Stimulated activated naive CD4-positive, alpha-beta T cell treated with Interleukin-2 at 50 U/mL for 16 hours (primary cell): ENCODE measurements around the gene TIAM1.

Source experiments
- DNase-seq: peaks from one replicate; lab custom pipeline; 2025; lab: John Stamatoyannopoulos, UW

The TIAM1 gene

GRCh38 chr21:31286621-31287020 lies 57.4 kb downstream of the TIAM1 start:
- DNase-seq, result no peak

DNA sequence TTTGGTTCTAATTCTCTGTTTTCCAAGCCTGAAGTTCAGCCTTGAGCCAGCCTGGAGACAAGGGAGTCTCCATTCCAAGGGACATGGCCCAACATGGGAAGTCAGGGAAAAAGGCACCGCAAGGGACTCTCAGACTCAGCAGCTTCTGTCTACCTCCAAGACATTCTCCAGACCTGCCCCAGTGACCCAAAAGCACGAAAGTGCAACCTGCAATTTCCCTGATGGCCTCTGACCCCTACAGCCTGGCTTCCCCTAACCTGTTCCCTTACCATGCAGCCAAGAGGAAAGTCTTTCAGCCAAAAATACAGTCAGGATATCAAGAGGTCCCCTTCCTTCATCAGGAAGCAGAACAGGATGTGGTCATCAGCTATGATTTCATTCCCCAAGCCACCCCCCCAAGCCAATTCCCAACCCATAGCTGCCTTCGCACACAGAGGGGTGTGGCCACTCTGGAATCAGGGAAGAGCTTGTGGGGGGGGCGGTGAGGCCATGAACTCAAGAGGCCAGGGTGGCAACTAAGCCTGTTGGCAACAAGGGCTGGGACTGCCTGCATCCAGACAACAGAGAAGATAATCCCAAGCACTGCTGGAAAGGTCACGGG lies 59.2 kb downstream of the TIAM1 start:
- no peak for DNase-seq

DNA sequence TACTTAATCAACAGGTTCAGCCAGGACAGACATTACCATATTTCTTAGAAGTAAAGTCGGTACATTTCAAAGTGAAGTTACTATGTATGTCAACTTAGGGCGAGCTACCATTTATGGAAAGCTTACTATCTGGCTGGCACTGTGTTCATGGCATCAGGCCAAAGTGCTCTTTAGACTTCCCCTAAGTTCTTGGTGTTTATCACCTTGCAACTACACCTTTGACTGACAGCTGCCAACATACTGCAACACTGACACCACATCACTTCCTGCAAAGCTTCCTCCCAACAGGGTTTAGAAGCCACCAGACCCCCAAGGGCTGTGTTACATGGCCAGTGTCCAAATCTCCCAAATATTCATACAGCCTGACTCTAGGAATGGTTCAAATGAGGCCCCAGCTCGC lies 61.0 kb downstream of the TIAM1 start:
- DNase-seq, result no peak

DNA sequence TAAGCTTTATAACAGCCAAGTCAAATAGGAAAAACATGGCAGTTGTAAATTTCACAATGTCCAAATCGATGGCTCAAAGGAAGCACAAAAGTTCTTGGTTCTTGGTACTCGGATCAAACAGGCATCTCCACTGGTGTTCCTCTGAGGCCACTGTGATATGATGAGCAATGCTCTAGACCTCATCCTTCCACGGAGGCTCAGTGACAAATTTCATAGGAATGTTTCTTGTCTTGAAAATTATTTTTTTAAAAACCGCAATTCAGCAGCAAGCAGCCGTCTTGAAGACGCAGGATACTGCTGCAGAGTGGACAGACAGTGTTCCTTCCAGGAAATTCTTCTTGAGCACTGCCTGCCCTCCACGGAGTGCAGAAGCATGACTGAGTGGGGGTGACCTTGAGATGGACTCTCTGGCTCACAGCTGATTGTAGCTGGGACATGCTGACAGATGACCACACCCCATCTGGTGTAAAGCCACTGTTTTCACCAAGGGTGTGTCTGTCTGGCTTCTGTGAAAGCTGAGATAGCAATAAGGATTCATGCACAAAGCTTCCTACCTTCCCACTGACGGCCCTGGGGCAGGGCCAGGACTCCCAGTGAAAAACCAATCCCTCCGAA lies 61.9 kb downstream of the TIAM1 start:
- DNase-seq, result no peak

GRCh38 chr21:31281561-31281960 lies 62.5 kb downstream of the TIAM1 start:
- DNase-seq, result no peak

DNA sequence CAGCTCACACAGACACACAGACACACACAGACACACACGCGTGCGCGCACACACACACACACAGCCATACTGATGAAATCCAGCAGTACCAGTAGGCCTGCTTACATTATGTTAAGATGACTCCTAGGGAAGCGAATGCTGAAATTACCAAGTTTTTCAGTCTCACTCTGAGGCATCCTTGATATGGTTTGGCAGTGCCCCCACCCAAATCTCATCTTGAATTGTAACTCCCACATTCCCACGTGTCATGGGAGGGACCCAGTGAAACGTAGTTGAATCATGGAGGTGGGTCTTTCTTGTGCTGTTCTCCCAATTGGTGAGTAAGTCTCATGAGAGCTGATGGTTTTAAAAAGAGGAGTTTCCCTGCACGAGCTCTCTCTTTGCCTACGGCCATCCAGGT lies 64.1 kb downstream of the TIAM1 start:
- peak; percentile 11 for DNase-seq

GRCh38 chr21:31279214-31279613 lies 64.8 kb downstream of the TIAM1 start:
- no peak for DNase-seq

GRCh38 chr21:31278511-31279130 lies 65.4 kb downstream of the TIAM1 start:
- DNase-seq, result no peak

DNA sequence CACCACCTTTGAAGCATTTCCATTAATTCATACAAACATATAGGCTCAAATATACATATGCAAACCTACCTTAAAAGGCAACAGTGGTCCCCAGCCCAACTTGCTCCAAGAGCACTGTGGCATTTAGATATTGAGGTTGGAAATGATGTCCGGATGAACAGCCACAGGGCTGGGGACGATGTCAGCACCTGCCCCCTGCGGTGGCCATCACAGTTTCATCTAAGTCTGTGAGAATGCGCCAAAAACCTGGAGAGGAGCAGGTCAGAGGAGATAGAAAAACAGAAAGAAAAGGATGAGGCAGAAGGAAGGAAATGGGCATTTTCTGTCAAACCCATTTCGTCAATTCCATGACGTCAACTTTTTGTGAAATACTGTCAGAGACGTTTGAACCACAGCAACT lies 67.4 kb downstream of the TIAM1 start:
- DNase-seq, result no peak

GRCh38 chr21:31275901-31276300 lies 68.2 kb downstream of the TIAM1 start:
- no peak for DNase-seq

- no peak for DNase-seq
These were observed 70.8 kb downstream of the TIAM1 start for GRCh38 chr21:31273278-31273677.

GRCh38 chr21:31268090-31268489 lies 76.0 kb downstream of the TIAM1 start:
- no peak for DNase-seq

- no peak for DNase-seq
These were observed 76.4 kb downstream of the TIAM1 start for GRCh38 chr21:31267644-31268043.

DNA sequence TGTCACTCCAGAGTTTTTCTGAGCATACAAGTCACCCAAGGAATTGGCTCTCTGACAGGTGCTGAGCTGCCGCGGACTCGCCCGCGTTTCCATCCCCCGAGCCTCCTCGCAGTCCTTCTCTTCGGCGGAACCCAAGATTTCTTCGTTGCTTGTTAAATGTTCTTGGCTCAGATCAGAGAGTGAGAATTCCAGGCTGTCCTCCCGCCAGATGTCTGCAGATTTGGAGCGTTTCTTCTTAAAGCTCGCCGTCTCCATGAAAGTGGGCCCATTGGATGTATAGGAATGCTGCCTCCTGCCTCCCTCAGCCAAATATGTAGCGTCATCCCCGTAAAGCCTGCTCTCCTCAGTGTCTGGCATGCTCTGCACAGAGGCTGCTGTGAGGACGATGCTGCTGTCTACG lies 77.8 kb downstream of the TIAM1 start:
- no peak for DNase-seq

DNA sequence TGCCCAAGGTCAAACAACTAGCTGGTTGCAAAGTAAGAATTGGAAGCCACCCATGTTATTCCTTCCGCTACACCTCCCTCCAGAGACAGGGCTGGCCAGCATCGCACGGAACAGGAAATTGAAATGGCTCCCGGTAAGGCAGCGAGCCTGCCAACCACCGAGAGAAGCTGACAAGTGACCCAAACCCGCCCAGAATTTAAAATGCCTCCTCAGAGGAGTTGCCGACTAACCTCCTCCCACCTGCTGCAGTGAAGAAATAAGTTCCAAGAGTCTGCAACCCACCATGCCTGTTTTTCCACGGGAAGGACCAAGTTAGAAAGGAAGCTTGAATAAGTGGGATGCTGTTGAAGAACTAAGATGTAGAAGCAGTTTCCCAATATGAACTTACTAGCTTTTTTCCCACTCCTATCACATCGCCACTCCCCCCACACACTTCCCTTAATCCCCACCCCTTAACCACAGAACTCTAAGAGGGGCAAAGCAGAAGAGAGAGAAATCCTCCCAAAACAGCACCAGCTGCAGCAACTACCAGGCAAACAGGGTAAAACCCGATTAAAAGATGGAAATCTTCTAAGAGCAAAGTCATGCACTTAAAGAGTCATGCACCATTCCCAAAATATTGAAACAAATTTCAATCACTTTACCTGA lies 78.6 kb downstream of the TIAM1 start:
- DNase-seq, result no peak

- DNase-seq, result no peak
These were observed 79.5 kb downstream of the TIAM1 start for GRCh38 chr21:31264574-31264973.

GRCh38 chr21:31262728-31263127 lies 81.3 kb downstream of the TIAM1 start:
- DNase-seq, result no peak

DNA sequence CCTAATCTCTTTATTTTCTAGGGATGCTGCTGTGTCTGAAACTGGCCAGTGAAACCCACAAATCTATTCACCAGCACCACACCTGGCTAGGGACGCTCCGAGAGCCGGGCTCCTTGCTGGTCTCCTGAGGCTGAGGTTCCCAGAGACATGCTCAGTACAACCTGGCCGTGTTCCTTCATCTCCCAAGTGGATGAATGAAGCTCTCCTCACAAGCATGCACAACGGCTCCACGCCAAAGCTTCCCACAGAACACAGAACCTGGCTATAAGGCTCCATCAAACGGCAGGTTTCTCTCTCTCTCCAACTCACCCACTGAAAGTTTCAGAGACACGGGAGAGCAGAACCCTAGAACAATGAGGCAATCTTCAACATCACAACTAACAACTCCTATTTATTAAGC lies 82.3 kb downstream of the TIAM1 start:
- DNase-seq, result no peak

- DNase-seq, result no peak
These were observed 83.3 kb downstream of the TIAM1 start for GRCh38 chr21:31260790-31261189.

GRCh38 chr21:31258073-31258472 lies 86.0 kb downstream of the TIAM1 start:
- no peak for DNase-seq

DNA sequence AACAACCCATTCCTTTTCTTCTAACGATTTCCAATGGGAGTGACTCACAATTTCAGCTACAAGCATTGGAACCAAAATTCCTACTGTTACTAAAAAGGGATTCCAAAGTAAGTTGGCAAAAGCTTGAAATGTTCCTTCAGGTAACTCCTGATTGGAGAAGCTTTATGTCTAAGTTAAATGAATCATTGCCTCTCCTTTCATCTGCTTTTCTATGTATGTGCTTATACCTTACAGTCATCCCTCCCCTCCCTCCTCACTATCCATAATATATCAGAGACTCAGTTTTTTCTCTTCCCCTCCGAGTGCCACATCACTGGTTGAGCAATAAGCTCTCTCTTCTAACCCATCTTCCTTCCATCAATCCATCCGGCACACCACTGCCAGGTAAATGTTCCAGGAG lies 86.8 kb downstream of the TIAM1 start:
- no peak for DNase-seq

- no peak for DNase-seq
These were observed 88.2 kb downstream of the TIAM1 start for GRCh38 chr21:31255896-31256295.

DNA sequence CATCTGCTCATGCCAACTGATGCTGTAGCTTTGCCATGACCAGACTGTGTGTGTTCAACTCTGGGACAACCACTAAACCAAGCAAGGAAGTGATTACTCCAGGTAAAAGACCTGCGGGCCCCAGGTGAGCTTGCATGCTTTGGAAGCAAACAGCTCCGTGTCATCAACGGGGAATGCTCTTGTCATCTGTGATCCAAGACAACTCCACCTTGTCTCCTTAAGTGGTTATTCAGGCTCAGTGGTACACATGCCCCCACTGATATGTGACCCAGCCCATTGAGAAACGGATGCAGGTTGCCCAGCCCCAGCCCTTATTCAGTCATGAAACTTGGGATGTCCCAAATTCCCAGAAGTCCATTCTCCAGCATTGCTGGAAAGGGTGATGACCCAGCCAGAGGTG lies 89.0 kb downstream of the TIAM1 start:
- no peak for DNase-seq
